Stimulated activated CD4-positive, alpha-beta T cell treated with anti-CD3 and anti-CD28 coated beads, TNF-alpha, amount 100 ng/mL, for 48 hours (primary cell): ENCODE data around the gene UROC1.

Source experiments
- DNase-seq, 3 donors: peaks; one replicate each; pipeline ENCODE4 v3.0.0-alpha.2; 2020; ENCODE audit warnings: low read depth in 3 of 3

The UROC1 gene

DNA sequence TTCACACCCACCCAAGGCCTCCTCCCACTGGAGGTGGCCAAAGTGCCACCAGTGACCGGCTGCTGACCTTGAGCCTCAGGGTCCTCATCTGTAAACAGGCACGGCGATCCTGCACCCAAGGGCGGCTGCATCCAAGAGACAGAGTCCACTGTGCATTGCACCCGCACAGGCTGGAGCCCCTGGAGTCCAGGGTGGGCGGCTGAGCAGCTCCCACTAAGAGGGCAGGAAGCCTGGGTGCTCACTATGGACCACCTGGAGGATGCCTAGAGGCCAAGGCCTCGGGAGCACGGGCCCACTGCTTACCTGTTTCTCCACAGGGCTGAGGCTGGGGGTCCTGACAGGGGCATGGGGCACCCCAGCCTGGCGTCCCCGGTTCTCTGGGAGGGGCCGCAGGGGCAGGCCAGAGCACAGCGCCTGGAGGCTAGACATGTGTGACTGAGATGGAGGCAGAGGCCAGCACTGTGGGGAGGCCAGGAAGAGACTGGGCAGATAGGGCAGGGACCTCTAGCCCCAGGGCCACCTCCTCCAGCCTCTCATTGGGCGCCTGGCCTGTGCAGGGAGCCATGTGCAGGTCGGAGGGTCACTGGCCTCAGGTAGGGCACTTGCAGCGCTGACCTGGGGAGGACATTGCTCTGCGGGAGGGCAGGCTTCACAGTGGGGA is at the start of gene UROC1:
UROC1 (minus strand) TSS at position 483 of the 661 bp plus-strand sequence; CDS start at position 429, 54 bp downstream.
- DNase-seq = no peak

DNA sequence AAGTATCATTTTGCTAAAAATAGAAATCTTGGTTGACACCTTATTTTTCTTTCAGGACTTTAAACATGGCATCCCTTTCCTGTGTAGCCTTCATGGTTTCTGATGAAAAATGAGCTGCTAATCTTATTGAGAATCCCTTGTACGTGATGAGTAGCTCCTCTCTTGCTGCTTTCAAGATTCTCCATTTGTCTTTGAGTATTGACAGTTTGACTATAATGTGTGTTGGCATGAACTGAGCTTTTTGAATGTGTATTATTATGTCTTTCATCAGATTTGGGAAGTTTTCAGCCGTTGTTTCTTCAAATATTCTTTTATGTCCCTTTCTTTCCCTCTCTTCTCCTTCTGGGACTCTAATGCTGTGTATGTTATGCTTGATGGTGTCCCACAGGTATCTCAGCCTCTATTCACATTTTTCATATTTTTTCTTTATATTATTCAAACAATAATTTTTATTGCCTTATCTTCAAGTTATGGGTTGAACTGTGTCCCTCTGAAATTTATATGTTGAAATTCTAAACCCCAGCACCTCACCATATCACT is 45.2 kb upstream of the UROC1 start:
- DNase-seq = no peak

DNA sequence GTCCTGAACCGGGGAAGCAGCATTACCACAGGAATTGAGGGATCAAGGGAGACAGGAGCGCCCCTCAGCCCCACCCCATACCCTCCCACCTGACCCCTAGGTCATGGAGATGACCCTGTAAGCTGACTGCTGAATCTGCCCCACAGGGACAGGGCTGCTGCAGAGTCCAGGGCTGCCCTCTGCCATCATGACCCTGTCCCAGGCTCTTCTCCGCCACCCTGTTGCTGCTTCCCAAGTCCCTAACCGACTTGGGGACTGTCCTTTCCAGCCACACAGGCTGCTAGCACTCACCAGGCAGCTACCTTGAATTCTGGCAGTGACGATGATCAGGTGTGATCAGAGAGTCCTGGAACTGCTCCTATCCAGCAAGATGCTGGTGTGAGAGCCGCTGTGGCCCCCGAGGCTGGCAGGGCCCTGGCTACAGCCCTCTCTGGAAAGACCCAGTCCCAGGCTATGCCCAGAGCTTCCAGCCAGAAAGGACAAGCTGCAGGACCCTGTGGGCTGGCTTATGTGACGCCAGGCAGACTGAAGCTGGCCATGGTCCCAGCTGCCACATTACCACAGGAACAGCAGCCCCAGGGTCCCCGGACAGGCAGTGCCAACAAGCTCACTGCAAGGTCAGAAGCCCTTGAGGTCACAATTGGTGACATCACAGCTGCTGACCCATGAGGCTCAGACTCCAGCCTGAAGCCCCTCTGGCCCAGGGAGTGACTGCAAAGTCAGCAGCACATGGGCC is 40.9 kb upstream of the UROC1 start, which contains the start of gene C3orf22:
C3orf22 (minus strand) TSS at position 597 of the 736 bp plus-strand sequence. CDS start 5,542 bp downstream, outside the sequence.
- no peak for DNase-seq

GRCh38 chr3:126557761-126558160 is 40.2 kb upstream of the UROC1 start:
- no peak for DNase-seq

DNA sequence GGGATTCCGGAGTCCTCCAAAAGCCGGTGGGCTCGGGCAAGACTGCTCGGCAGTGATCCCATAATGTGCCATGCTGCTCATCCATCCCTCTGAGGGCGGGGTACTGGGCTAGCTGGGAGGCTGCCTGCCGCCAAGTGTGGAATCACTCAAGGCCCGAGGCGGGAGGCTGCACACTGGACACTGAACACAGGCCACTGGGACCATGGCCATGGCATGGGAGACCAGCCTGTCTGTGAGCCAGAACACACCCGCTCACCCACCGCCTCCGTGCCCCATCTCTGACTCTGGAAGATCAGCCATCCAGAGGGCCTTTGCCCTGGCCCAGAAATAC is 39.8 kb upstream of the UROC1 start:
- no peak for DNase-seq

GRCh38 chr3:126556637-126557414 is 39.3 kb upstream of the UROC1 start:
- DNase-seq = no peak

GRCh38 chr3:126555795-126556636 is 38.4 kb upstream of the UROC1 start:
- no peak for DNase-seq

GRCh38 chr3:126554560-126555525 is 37.3 kb upstream of the UROC1 start:
- DNase-seq = no peak

GRCh38 chr3:126553284-126554084 is 35.9 kb upstream of the UROC1 start:
- no peak for DNase-seq

GRCh38 chr3:126552688-126553283 is 35.2 kb upstream of the UROC1 start:
- no peak for DNase-seq

DNA sequence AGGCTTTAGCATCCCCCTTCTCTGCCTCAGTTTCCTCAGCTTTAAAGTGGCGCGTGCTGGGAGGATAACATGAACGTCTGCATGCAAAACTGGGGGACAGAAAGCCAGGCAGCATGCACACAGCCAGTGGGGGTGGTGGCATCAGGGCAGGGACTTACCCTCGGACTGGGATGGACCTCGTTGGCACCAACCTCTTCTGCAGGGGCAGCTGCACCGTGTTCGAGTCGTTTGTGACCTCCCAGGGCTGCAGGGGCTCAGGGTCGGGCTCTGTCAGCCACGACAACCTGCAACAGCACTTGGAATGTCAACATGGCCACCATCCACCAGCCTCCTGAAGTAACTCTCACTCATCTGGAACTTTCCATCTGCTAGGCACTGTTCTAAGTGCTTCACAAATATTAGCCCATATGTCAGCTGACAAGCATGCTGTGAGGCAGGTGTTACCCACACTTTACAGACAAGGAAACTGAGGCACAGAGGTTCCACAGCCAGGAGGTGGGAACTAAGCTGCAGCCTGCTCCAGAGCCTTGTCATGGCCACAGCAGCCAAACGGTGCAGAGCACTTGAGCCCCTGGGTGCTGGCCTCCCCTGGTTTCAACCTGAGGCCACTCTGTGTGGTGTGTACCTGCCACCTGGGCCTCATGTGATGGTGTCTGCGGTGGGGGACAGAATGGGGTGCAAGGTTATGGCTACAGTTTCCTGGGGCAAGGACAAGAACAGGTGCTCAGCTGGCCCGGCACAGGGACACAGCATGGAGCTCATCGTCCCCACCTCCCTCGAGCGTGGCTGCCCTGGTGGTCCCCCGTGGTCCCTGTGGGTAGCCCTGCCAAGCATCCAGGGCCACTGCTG is 34.5 kb upstream of the UROC1 start:
- no peak for DNase-seq

DNA sequence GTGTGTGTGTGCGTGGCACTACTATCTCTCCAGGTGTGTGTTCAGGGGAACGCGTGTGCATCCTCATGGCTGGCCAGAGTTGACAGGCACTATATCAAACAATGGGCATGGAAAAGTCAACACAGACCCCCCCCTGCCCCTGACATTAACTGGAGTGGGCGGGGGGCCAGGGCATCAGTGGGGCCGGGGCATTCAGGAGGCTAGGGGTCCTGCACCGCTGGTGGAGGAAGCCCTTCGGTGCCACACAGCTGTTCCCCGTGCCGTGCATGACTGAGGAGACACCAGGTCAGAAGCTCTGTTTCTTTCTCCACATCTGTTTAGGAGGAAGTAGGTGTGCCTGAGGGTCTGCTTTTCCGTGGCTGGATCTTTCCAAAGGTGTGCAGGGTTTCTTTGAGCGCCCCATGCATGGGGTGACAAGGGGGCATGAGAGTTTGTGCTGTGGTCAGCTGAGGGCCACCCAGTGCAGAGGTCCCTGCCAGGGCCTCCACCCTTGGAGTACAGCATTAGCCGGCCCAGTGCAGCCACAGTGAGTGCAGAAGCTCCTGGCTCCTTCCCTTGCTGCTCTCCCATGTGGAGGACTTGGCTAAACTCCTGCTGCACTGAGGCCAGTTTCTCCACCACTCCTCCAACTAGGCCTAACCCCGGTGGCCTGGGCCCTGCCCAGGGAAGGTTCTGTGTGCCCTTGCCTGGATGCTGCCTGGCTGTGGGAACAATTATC is 33.7 kb upstream of the UROC1 start:
- no peak for DNase-seq

DNA sequence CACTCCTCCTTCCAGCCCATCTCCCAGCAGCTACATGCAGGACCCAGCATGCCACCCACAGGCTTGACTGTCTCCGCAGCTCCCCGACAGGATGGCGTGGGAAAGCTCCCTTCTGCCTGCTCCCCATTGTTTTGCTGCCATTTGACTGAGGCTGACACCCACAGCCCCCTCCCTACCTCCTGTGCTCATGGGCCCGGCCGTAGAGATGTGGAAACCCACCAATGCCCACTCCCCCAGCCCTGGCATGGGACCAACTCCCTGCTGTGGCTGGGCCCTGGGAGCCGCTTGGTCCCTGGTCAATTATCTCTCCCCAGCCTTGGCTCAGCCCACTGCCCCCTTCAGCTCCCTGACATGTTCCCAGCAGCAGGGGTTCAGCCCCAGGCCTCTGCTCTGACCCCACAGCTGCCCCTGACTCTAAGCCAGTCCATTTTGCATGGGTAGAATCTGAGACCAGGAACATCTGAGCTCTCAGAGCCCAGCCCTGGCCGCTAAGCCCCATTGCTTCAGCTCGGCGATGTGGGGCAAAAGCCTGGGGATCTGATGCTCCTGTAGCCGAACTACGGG is 33.0 kb upstream of the UROC1 start:
- DNase-seq = no peak

GRCh38 chr3:126549861-126550487 is 32.4 kb upstream of the UROC1 start:
- DNase-seq = no peak

DNA sequence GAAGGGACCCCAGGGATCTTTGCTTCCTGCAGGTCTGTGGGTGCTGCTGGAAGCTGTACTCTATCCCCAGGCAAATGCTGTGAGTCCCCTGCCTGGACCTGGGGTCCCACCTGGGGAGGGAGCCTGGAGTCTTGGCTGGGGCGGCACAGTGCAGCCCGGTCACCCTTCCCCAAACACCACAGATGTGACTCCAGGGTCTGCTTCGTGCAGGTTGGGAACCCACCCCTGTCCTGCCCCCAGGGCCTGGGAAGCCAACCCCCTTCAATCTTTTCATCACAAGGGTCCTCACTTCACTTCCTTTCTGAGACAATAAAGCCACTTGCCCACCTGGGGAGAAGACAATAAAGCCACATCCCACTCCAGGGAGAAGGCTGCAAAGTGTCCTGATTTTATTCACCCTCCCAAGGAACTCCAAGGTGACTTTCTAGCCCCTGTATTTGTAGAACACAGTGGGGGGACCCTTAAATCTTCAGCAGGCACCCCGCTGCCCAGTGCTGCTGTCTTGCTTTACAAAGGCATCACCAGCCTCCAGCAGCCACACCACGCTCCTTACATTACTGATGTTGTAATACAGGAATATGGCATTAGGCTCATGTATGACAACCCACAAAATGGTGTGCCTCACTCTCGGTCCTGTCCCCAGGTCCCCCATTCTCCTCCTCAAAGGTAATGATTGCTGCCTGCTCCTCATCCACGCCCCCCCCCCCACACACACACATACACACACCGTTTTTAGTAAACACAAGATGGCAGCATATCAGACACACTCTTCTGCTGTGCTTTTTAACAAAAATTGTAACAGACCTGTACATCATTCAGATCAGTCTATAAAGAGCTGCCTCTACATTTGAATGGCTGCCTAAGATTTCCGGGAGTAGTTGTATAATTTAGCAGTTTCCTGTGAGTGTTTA is 31.2 kb upstream of the UROC1 start:
- DNase-seq = no peak
